Upper lobe of right lung (tissue), 1 donor: ENCODE results near the gene C11orf58. TPM values are rescaled to one million over a fixed set of nuclear protein-coding genes. Genes with fewer than 3 reads are reported as not detected.

Experiments used
- ATAC-seq: fragments of 200-7000 bp; cut with Tn5 transposase; one replicate; pipeline ENCODE4 v1.9.1; 2020; ENCODE audit warnings: mild to moderate bottlenecking, moderate library complexity
- DNase-seq: peaks from one replicate; pipeline ENCODE4 v3.0.0-alpha.2; 2020
- H3K27ac ChIP-seq: fragments of 200-600 bp; one replicate; pipeline ENCODE4 v1.8.0; 2022
- H3K27me3 ChIP-seq: fragments of 200-600 bp; one replicate; pipeline ENCODE4 v1.8.0; 2022; ENCODE audit warnings: mild to moderate bottlenecking
- H3K36me3 ChIP-seq: fragments of 200-600 bp; one replicate; pipeline ENCODE4 v1.8.0; 2022
- H3K4me1 ChIP-seq: fragments of 200-600 bp; one replicate; pipeline ENCODE4 v1.8.0; 2022
- H3K4me3 ChIP-seq: fragments of 200-600 bp; one replicate; pipeline ENCODE4 v1.8.0; 2022; ENCODE audit warnings: mild to moderate bottlenecking
- H3K9me3 ChIP-seq: fragments of 200-600 bp; one replicate; pipeline ENCODE4 v1.8.0; 2022
- intact Hi-C: fragments of 100-400 bp; cut with DNase I; formaldehyde crosslinking; loops from one replicate; pipeline ENCODE4 v1.11.0; 2022
- total RNA-seq: library from RNA; stranded (reverse); fragmentation: NEBNext Ultra II Directional; extraction: Animal tissue kit (Norgen Biotek cat#: 25700); gene quantifications from one replicate; pipeline ENCODE4 v1.2.1, GENCODE V29; 2021
- TF ChIP-seq, protein P1 (sequence below): fragments of 200-600 bp; IDR thresholded peaks from one replicate; pipeline ENCODE4 v1.8.0; 2022; ENCODE audit warnings: antibody characterized with exemption
- donor health status: DM: no; HTN: yes; CAD: no; lungs with severe emphysema.

Gene C11orf58
- total RNA-seq, 1 donor from 2014 or later, result 104 TPM

DNA sequence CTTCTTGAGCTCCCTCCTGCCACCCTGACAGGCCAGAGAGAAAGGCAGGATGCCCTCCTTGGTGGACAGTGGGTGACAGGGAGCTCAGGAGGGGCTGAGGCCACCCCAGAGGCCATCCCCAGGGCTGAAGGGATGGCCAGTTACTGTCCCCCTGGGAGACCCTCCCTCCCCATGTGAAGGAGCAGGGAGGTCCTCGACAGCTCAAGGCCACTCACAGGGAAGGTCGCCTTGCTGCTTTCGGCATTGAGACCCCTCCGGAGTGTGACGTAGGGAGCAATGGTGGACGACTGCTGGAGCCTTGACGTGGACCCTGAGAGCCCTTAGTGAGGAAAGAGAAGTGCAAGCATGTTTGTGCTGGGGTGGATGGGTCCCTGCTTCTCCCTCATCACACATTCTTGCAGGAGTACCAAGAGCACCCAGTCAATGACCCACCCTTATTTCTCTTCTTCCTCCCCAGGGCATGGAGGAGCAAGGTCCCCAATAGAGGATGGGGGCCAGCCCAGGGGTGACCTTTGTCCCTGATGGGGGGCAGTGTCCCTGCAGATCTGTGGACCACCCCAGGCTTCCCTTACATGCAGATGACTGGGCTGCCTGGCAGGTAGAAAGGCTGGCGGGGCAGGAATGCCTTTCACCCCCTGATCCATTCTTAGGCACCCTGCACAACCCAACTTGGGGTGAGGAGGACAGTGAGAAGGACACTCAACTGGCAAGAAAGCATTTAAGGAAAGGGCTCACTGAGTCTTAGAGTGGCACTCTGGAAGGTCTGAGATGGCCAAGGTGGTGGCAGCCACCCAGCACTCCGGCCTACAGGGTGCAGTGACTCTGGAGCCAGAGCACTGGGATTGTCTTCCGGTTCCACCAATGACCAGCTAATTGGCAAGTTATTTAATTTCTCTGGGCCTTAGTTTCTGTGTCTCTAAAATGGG is 51.4 kb downstream of the C11orf58 start:
- Histone ChIP-seq H3K4me3 (no peak overlapping the region), H3K9me3 (no peaks in the 10 kb centered on the region), H3K36me3 (no peaks in the 10 kb centered on the region), H3K4me1 (peaks cover 39% of the 10 kb centered on the region), H3K27ac (no peak overlapping the region), H3K27me3 (no peaks in the 10 kb centered on the region)
- intact Hi-C loops, result no loop called here
- peak; percentile 46 for DNase-seq
- TF ChIP-seq, protein P1, sequence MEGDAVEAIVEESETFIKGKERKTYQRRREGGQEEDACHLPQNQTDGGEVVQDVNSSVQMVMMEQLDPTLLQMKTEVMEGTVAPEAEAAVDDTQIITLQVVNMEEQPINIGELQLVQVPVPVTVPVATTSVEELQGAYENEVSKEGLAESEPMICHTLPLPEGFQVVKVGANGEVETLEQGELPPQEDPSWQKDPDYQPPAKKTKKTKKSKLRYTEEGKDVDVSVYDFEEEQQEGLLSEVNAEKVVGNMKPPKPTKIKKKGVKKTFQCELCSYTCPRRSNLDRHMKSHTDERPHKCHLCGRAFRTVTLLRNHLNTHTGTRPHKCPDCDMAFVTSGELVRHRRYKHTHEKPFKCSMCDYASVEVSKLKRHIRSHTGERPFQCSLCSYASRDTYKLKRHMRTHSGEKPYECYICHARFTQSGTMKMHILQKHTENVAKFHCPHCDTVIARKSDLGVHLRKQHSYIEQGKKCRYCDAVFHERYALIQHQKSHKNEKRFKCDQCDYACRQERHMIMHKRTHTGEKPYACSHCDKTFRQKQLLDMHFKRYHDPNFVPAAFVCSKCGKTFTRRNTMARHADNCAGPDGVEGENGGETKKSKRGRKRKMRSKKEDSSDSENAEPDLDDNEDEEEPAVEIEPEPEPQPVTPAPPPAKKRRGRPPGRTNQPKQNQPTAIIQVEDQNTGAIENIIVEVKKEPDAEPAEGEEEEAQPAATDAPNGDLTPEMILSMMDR, result no peak
- ATAC-seq, result no peak

DNA sequence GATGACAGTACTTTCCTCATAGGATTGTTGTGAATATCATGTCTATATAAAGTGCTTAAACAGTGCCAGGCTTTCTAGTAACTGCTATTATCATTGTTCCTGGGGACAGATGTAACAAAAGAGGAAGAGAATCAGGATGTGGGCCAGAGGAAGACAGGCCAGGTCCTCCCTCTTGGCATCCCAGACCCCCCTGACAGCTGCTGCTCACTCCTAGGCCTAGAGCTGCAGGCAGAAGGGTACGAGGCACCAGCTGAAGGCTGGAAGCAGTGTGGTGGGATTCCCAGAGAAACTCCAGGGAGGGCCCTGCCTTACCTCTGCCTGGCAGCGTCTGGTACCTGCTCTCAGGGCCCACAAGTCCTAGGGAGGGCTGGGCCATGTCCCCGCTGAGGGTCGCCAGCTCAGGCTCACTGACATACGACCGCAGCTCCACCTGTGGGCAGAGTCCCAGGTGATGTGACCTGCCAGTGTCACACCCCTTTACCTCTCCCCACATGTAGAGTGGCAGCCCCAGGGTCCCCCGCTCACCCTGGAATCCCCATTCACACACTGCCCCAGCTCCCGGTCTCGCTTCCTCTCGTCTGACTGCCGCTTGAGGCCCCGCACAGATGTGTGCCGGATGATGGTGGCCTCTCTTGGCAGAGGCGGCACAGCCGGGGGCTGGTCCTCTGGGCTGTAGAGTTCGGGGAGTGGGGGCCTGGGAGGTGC is 52.2 kb downstream of the C11orf58 start:
- TF ChIP-seq, protein P1, result no peak
- H3K27ac ChIP-seq, result peak overlapping the region; percentile 79
- no peaks in the 10 kb centered on the region for H3K36me3 ChIP-seq
- no peaks in the 10 kb centered on the region for H3K27me3 ChIP-seq
- intact Hi-C loops, result no loop called here
- H3K9me3 ChIP-seq, result no peaks in the 10 kb centered on the region
- peaks cover 39% of the 10 kb centered on the region for H3K4me1 ChIP-seq
- DNase-seq, result peak; percentile 63
- no peak overlapping the region for H3K4me3 ChIP-seq
- ATAC-seq, result no peak

DNA sequence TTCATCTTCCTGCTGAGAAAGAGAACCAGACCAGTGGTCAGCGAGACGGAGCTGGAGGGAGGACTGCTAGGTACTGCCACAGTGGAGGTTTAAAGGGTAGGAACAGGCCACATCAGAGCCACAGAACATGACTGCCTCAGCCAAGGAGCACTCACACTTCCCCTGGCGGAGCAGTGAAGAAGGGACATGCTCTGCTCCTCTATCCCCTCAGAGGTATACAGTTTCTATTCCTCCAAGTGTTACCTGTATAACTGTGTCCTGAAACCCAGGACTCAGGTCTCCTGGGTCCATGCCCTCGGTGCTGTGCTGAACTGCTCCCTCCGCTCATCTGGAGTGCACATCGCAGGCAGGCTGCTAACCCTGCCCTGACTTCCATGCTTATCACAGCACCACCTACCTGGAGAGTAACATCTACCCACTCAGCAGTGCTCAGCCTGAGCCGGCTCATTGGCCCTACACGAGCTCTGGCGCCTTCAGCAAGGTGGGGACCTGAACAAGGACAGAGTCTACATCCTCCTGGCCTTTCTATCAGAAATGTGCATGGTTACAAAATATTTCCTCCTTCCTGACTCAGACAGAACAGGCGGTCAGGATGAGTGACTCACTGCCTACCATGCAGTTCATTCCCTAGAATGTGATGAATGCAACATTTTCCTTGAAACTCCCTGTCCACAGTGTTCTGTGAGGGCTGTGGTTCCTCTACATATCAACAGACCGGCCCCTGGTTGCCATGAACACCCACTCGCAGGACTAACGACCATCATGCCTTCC is 52.9 kb downstream of the C11orf58 start:
- intact Hi-C loops, result no loop called here
- no peaks in the 10 kb centered on the region for H3K9me3 ChIP-seq
- H3K27ac ChIP-seq, result peak overlapping the region; percentile 79
- DNase-seq (no peak), ATAC-seq (peak; percentile 77)
- TF ChIP-seq, protein P1, result no peak
- H3K4me3 ChIP-seq, result no peak overlapping the region
- H3K27me3 ChIP-seq, result no peaks in the 10 kb centered on the region
- H3K36me3 ChIP-seq, result no peaks in the 10 kb centered on the region
- peaks cover 32% of the 10 kb centered on the region for H3K4me1 ChIP-seq

DNA sequence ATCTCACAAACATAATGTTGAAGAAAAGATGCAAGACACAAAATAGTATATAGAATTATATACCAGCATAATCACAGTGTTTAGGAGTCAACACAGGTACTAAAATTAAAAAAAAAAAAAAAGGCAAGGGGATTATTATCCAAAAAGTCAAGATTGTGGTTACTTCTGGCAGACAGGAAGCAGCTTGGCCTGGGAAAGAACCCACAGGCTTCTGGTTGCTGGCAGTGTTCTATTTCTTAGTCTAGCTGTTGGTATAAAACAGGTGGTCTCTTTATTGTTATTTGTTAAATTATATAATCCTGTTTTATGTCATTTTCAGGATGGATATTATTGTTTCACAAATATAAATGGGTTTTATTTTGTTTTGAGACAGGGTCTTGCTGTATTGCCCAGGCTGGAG is 54.0 kb downstream of the C11orf58 start:
- no peak for DNase-seq
- intact Hi-C loops, result no loop called here
- Histone ChIP-seq H3K4me1 (peaks cover 32% of the 10 kb centered on the region), H3K36me3 (no peaks in the 10 kb centered on the region), H3K27me3 (no peaks in the 10 kb centered on the region), H3K9me3 (no peaks in the 10 kb centered on the region), H3K4me3 (no peak overlapping the region), H3K27ac (peak overlapping the region; percentile 79)
- ATAC-seq, result no peak
- TF ChIP-seq, protein P1, result no peak

DNA sequence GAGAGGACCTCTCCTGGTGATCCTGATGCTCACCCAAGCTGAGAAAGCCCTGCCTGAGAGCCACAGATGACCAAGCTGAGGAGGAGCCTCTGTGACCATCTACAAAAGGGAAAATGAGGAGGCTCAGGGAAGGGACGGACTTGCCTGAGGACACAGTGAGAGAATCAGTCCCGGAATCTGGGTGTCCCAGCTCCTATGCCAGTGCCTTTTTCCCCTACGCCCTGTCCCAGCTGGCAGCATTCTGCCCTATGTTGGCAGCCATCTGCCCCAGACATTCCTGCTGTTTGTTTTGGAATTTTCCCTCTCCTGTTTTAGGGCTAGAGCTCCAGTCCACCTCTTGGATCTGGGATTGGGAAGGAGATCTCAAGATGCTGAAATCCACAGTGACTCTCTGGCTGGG is 54.6 kb downstream of the C11orf58 start:
- Histone ChIP-seq H3K4me1 (peaks cover 28% of the 10 kb centered on the region), H3K27me3 (no peaks in the 10 kb centered on the region), H3K36me3 (no peaks in the 10 kb centered on the region), H3K9me3 (no peaks in the 10 kb centered on the region), H3K27ac (peak overlapping the region; percentile 79), H3K4me3 (no peak overlapping the region)
- intact Hi-C loops, result no loop called here
- TF ChIP-seq, protein P1, result no peak
- DNase-seq (no peak), ATAC-seq (no peak)
